ENCODE results near the gene F12.

The F12 gene

GRCh38 chr5:177454397-177455035 lies 45.2 kb upstream of the F12 start (continued):
- TF ChIP-seq PRDM10 (tag by site-specific recombination; IDR thresholded peaks at IDR 0.05) (no peak), ZNF654 (tag by site-specific recombination; IDR thresholded peaks at IDR 0.05; ENCODE audit: low read depth) (peak; percentile 55), ZNF529 (tag by site-specific recombination; IDR thresholded peaks at IDR 0.05; ENCODE audit: insufficient replicate concordance) (no peak), ZNF280C (tag by site-specific recombination; IDR thresholded peaks at IDR 0.05) (no peak), ZNF398 (tag by site-specific recombination; IDR thresholded peaks at IDR 0.05) (peak; percentile 29; the same call in 1 of the 2 replicates), ZNF707 (tag by site-specific recombination; IDR thresholded peaks at IDR 0.05) (no peak), ZNF324 (tag by site-specific recombination; IDR thresholded peaks at IDR 0.05) (peak; percentile 14; the same call in 1 of the 2 replicates), BCL11A (tag by site-specific recombination; IDR thresholded peaks at IDR 0.05; ENCODE audit: low read depth) (no peak), ZBTB20 (tag by site-specific recombination; IDR thresholded peaks at IDR 0.05) (peak; percentile 99), GLIS2 (tag by site-specific recombination; IDR thresholded peaks at IDR 0.05) (0 out of 2 replicates have a peak, but pooled peaks have one; percentile 26), ZNF544 (tag by site-specific recombination; IDR thresholded peaks at IDR 0.05) (no peak), ZNF416 (tag by site-specific recombination; IDR thresholded peaks at IDR 0.05) (no peak), ZNF747 (tag by site-specific recombination; IDR thresholded peaks at IDR 0.05) (no peak), KLF8 (tag by site-specific recombination; IDR thresholded peaks at IDR 0.05) (peak; percentile 79; the same call in 1 of the 2 replicates), ZBTB7A (tag by site-specific recombination; IDR thresholded peaks at IDR 0.05; ENCODE audit: low read depth) (no peak; the same call in 1 of the 2 replicates), ZNF350 (tag by site-specific recombination; IDR thresholded peaks at IDR 0.05) (no peak), ZNF658 (tag by site-specific recombination; IDR thresholded peaks at IDR 0.05) (peak; percentile 48; the same call in 1 of the 2 replicates), BCL11B (tag by site-specific recombination; IDR thresholded peaks at IDR 0.05; ENCODE audit: low read depth) (peak; percentile 44; the same call in 1 of the 2 replicates), ZNF292 (tag by site-specific recombination; IDR thresholded peaks at IDR 0.05; ENCODE audit: borderline replicate concordance, low read depth) (no peak), ZNF311 (tag by site-specific recombination; IDR thresholded peaks at IDR 0.05; ENCODE audit: borderline replicate concordance) (no peak), GLIS1 (tag by site-specific recombination; IDR thresholded peaks at IDR 0.05) (peak; percentile 87), SALL2 (tag by site-specific recombination; IDR thresholded peaks at IDR 0.05; ENCODE audit: borderline replicate concordance) (peak; percentile 86), ZNF555 (tag by site-specific recombination; conservative IDR thresholded peaks at IDR 0.05) (no peak), GLI2 (tag by site-specific recombination; IDR thresholded peaks at IDR 0.05; ENCODE audit: borderline replicate concordance, low read depth) (no peak), ZNF791 (tag by site-specific recombination; IDR thresholded peaks at IDR 0.05) (no peak), ZXDB (tag by site-specific recombination; IDR thresholded peaks at IDR 0.05) (no peak), ZBTB44 (tag by site-specific recombination; IDR thresholded peaks at IDR 0.05) (peak; percentile 76), PATZ1 (tag by site-specific recombination; IDR thresholded peaks at IDR 0.05) (peak; percentile 75), ZNF510 (tag by site-specific recombination; IDR thresholded peaks at IDR 0.05; ENCODE audit: insufficient replicate concordance) (no peak)

All from HEK293 (cell line).